T follicular helper cell (primary cell): ENCODE data around the gene CAST.

Source experiments
- DNase-seq: peaks from one replicate; pipeline ENCODE4 v3.0.0-alpha.2; 2020; ENCODE audit warnings: low read depth

CAST gene

DNA sequence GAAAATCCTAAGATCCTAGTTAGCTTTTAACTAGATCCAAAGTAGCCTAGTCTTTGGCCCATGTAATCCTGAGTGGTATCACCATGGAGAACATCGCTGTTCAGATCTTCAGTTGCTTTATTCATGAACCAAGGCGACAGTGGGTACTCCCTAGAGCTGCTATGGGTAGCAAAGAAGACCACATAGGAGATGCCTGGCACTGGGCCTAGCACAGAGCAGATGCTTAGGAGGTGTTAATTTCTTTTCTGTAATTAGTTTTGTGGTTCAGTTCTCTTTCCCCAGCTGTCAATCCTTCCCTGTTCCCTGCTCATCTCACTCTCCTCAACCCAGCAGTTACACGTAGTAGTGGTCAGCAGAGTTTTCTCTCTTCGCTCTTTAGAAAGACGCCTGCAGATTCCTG, 9.3 kb downstream of the CAST start:
- DNase-seq = no peak

DNA sequence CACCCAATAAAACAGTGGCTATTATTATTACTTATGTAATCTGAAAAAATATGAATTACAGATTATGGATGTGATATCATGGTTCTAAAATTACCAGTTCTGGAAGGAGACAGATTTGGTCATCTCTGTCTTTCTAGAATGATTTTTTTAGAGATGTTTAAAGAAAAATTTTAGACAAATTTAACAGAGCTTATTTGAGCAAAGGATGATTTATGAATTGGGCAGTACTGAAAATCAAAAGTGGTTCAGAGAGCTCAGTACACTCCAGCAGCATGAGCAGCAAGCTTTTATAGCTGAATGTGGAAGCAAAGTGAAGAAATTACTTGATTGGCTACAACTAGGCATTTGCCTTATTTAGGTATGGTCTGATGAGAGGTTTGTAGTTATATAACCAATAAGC, 11.0 kb downstream of the CAST start:
- no peak for DNase-seq

DNA sequence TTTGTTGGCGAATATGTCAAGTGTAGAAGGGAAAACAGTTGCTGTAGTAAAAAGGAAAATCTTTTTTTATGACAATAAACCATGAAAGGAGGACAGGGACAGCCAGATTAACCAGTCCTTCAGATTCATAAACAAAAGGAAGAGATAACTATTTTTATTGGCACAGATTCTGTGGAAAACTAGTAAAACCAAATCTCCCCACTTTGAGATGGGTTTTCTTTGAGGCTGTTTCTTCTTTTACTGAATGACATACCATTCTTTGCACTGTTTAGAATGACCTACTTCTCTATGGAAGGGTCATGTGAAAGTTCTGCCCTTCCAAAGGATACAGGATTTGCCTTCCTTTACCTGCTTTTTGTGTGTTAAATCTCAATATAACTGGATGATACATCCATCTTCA, 13.7 kb downstream of the CAST start:
- DNase-seq = no peak

DNA sequence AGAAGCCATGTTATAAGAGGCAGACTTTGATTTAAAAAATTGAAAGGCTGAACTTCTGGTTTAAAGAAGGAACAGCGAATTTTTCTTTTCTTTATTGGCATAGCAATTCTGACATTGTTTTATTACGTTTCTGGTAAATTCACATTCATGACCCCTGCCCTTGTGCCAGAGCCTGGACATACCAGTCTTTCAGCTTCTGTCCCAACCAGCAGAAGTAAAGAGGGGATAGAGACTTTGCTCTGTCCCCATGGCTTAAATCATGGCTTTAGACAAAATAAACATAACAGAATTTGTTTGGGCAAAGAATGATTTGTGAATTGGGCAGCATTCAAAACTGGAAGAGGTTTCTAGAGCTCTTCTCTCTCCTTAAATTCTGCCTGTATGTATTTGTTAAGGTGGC, 15.3 kb downstream of the CAST start:
- DNase-seq = no peak

DNA sequence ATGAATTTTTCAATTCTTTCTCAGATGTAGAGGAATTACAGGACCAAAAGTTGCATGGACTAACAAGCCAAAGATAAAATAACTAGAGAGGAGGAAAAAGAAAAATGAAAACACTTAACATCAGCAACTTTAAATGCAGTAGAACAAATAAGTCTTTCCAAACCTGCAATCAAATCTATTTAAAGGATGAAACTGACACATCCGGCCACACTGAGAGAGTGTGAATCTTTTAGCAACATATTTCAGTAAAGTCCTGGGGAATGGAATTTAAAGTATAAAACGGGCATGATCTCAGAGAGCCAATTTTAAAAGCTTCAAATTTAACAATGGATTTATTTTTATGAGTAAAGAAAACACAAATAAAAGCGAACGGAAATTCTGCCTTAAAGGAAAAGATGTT, 17.1 kb downstream of the CAST start:
- no peak for DNase-seq

DNA sequence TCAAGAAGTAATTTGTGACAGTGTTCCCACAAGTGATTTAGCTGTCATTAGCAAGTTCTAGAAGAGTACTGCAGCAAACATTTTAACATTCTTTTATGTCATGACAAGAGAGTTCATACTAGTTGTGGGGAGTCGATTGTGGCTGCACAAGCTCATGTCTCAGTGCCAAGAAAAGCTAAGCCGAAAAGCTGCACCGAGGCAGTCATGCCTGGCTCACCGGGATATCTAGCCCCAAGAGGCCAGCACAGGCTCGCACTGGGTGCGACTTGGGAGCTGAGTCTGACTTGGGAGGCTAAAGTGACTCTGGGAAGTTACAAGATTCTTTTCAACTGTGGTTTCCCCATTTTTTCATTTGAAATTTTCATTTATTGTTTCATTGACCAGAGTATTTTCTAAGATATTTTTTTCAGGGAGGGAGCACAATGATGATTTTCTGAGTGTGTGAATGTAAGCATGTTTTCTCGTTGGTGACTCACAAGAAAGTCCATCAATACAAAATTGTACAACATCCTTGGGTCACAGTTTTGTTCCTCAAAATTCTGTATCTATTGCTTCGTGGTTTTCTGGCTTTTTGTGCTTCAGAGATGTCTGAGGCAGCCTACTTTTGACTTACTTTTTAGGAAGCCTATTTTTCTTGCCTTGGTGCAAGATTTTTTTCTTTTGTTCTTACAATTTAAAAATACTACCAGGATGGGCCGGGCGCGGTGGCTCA, 18.7 kb downstream of the CAST start:
- DNase-seq = no peak

DNA sequence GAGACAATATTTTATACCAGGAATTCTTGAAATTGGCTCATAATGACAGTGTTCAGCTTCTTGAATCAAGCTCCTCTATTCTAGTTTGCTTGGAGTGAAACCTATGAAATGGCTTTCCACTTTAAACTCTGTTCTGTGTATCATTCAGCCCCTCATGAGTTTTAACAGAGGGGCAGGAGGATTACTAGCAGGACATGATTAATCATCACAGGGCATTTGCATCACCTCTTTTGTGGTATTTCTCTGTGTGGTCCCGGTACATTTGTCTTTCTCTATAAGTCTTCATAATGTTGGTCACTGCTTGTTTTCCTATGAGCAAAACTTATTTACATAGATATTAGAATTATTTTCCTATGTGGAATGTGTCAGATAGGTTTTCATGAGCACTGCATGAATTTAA, 21.2 kb downstream of the CAST start:
- DNase-seq = no peak

DNA sequence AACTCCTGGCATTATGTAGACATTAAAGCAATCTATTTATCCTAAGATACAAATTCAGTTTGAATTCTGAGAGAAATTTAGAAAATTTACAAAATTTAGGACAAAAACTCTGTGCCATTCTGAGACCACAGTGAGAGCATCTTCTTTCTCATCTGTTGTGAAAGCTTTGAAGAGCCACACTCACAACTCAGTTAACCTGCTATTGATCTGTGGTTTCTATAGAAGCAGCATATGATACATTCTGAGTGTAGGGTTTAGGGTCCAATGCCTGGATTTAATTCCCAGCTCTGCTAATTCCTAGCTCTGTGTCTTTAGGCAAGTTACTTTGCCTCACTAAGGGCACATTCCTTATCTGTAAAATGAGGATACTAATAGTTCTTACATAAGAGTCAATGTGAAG, 21.6 kb downstream of the CAST start:
- no peak for DNase-seq

DNA sequence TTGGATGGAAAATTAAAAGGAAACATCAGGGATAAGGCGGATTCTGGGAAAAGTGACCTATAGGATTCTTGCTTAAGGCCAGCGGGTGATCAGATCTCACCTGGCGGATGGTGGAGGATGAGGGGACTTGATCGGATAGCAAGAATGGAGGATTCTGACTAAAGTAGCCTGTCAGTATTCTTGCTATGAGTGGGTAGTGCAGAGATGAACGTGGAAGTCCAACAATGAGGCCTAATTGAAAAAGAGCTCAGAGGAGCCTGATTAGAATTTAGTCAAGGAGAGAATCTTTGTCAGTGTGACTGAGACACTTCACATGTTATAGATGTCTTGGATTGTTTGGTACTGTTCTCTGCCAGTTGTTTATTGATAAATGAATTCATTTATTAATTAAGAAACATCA, 24.9 kb downstream of the CAST start:
- DNase-seq = no peak

DNA sequence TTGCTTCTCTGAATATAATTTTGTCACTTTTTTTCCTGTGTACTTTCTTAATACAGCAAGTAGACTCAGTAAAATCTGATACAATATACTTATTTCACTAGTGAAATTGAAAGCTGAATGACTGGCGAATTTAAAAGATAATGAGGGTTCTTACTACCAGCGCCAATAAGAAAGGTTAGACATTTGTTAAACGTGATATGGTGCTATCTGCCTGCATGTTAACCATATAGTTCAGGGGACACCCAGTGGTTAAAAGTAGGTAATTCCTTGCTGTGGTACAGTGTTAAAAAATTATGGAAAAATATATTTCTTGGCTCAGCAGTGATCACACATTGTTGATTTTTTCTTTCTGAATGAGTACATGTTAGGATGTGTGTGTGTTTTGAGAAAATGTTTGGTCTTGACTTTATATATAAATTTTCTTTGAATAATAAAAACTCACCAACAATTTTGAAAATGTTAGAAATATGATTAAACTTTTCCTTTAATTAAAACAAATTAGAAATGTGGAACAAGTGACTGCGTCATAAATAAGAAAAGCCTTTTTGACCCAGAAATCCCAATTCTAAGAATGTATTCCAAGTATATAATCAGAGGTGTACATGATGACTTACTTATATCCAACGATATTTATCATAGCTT, 25.8 kb downstream of the CAST start:
- no peak for DNase-seq

DNA sequence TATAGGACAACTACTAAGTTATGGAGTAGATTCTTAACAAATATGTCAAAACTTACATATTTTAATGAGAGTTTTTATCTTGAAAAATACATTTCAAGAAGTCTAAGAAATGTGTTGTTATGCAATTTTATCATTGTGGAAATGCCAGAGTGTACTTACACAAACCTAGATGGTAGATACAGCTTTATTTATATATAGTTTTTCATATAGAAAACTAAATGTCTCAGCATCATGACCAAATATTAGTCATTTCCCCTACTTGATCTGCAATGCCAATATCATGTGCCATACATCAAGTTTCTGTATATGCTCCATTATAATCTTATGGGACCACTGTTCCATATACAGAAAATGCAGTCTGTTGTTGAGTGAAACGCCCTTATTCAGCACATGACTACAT, 28.7 kb downstream of the CAST start:
- DNase-seq = no peak

DNA sequence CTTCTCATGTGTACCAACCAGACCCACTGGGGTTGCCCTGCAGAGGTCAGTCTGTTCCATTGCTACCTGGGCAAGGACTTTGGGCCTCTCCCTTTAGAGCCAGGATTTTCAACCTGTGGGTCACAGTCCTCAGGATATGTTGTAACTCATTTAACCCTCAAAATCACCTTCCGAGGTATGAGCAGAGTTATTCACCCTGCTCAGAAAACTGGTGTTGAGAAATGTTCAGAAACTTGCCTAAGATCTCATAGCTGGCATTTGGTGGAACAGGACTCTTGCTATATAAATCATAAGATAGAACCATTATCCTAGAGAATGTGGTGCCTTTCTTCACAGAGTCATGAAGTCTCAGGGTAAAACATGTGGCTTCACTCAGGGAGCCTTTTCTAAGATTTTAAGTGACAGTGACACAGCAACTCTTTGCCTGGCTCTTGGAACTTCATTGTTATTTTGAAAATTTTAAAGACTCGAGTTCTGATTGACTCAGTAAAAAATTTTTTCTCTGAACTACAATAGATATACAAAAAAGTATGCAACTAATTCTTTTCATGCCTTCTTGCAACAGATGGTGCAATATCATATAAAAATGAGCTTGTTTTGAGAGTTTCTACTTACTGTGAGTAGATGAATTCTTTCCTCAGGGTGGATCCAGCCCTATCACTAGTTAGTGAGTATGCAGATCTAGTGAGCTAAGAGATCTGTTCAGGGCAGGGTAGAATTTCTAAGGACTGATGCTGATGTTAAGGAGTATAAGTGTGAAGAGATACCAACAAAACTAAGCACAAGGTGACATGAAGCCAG, 29.5 kb downstream of the CAST start:
- DNase-seq = no peak

DNA sequence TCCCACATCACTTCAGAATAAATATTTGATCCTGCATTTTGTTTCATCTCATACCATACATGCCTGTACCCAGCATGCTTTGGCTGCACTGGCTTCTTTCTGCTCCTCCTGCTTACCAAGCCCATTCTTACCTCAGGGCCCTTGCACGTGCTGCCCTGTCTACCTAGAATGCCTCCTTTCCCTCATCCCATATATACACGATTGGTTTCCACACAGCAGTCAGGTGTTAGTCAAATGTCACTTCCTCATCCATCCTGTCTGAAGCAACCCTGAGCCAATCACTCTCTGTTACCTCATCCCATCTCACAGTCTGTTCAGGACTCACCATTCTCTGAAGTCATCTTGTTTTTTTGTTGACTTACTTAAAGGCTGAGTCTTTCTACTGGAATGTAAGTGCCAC, 30.3 kb downstream of the CAST start:
- no peak for DNase-seq

DNA sequence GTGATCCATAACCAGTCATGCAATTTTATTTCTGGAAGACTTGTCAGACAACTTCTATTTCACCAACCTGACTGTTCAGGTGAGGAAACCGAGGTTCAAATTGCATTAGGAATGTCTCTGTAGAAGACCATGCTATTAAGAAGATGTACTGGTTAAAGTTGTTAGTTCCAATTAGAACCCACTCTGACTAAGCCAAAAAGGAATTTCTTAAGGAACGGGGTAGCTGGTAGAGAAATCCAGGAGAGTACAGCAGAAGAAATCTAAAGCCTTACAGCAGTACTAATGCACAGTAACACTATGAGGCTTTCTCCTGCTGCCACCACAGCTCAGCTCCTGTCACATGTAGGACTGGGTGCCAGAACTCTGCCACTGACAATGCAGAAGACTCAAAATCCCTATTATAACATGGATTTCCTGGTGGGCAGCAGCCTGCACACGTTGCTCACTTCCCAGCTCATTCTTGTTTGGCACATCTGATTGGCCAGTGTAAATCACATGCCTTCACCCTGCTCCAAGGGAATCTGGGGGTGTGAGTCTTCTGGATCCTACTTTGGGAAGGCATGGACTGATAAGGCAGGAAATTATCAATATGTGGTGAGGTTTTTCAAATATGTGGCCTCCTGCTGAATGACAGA, 37.1 kb downstream of the CAST start:
- DNase-seq = no peak

DNA sequence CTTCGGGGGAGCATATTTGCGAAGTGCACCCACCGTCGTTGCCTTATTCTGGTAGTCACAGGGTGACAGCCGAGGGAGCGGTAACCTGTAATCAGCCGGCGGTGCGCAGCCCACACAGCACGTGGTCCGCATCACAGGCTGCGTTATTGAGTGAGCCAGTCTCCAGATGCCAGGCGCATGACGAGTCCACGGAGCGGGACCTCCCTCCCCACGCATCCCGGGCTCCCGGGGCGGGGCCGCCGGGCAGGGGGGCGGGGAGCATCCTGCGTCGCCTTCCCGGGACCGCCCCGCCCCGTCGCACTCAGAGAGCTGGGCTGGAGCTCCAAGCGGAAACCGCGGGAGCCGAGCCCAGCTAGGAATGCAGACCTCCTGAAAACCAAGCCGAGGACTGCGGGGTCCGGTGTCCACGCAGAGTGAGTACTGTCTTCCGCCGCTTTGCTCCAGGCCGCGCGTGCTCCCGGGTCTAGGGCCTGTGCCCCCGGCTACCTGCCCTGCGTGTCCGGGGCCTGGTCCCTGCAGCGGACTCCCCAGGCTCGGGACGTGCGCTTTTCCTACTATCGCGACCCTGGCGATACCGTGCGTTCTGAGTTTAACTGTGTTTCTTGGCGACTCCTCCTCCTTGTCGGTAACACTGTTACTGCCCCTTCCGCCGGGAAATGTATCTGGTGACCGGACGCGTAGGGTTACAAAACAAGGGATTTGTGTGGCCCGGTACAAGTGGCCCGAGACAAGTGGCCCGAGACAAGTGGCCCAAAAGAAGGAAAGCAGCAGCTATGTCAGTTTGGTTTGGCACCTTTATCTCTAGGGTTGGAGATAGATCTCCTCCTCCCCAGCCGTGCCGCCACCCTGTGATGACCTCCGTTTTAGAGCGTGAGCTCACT, 40.6 kb downstream of the CAST start:
- DNase-seq = peak; percentile 81

DNA sequence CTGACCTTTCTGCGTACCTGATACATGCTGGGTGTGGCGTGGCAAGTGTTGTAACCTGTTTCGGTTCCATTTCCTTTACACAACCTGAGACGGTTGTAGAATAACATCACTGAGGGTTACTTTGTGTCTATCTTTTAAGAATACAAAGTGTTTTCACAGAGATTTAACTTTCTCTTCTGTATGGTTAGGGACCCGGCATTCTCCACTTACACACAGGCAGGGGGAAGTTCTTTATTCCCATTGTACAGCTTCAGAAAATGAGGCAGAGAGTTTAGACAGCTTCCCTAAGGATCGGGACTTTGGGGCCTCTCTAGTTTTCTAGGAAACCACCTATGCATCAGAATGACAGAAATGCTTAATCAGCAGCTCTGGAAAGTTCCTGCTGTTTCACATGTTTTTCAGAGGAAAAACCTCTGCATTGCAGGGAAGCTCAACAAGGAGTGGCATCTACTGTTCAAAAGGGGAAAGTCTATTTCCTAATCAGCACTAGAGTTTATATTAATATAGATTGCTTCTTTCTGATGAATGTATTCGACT, 41.3 kb downstream of the CAST start:
- no peak for DNase-seq

DNA sequence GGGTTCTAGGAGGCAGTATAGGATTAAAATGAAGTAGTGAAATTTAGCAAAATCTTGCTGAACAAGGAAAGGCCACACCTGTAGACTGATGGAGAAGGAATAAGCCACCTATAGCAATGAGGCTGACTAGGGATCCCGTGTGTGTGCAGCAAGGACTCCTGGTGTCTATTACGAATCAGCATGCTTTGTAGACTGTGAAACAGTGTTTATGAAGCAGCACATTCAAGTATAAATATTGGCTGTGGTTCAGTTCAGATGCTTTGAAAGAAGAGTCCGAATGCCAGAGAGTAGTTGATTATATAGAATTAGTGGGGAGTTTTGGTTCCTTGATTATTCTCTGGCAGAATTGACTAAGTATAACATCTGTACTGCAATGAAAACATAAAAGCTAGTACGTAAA, 41.8 kb downstream of the CAST start:
- no peak for DNase-seq

DNA sequence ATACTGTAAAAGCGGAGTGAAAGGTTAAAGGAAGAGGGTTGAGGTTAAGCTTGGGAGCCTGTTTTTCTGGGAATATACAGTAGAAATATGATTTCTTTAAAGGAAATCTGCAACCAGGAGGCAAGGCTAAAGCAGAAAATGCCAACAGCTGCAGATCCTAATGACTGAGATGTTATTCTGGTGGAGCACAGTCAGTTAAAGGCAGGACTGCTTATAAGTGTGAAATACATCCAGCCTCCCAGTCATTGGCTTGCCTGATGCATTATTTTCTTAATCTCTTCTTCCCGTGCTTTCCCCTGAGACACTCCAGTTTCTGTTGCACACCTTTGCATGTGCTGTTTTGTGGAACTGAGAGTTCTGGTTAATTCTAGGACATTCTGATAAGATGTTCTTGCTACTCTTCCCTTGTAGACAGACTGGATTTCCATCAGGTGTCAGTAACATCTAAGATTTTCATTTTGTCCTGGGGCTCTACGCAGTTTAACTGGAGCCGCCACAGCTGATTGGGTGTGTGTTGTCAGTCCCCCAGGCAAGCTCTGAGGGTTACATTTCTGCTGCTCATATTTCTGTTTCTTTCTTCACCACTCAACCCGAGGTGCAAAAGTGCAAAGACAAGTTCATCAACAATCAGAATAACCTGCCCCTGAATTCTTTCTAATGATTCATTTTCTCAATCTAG, 44.4 kb downstream of the CAST start:
- DNase-seq = no peak

DNA sequence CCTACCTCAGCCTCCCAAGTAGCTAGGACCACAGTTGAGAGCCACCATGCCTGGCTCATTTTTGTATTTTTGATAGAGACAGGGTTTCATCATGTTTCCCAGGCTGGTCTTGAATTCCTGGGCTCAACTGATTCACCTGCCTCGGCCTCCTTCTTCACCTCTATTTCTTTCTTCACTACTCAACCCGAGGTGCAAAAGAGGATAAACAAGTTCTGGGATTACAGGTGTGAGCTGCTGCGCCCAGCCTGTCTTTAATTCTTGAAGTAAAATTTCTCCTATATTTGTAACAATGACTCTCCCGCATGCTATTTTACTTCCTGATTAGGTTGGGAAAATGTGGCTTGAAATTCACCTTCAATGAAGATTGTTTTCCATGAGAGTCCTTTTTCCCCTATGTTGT, 46.4 kb downstream of the CAST start:
- no peak for DNase-seq

DNA sequence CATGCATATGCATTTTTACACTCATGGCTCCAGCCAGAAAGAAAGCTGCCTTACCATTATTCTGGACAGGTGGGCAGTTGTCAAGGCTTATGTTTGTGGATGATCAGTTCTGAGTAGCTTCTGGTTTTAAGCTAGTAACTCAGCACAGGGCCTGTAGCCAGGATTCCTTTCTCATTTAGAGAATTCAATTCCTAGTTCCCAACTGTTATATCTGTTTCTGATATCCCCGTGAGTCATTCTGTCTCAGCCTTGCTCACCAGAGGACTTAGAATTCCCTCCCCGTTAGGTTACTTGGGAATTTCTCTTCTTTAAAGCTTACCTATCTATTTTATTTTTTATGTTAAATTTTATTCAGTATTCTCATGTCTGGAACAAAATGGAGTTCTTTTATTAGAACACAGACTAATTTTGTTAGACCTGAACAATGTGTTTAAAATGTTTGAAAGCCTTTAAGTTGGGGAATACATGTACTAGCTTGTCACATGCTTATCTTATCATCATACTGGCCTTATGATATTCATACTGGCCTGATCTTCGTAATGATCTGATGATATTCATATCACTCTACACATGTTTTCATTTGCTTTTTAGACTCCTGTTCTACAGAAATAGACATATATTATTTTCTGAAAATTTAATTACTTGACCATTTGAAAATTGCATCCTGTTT, 47.1 kb downstream of the CAST start:
- DNase-seq = no peak
